Endothelial cell of umbilical vein (primary cell): ENCODE measurements around the gene CHST15. TPM values are rescaled to one million over a fixed set of nuclear protein-coding genes. Genes with fewer than 3 reads are reported as not detected.

Experiments
- BruUV-seq: library from RNA; stranded (reverse); fragments of 400-500 nt; replicated peaks from 2 replicates; lab custom pipeline; 2021; lab: Mats Ljungman, UMichigan
- CTCF ChIA-PET: fragments of 300-600, 350-600 bp; sonication (Branson Sonifier 250); formaldehyde crosslinking; loops from one replicate; lab custom pipeline; 2021; ENCODE audit warnings: antibody characterized with exemption, inconsistent platforms; lab: Charles Lee
- POLR2A ChIA-PET: fragments of 300-600, 350-600 bp; sonication (Branson Sonifier 250); formaldehyde crosslinking; loops from one replicate; lab custom pipeline; 2021; ENCODE audit warnings: antibody characterized with exemption, inconsistent platforms; lab: Charles Lee
- DNase-seq: peaks from one replicate; pipeline ENCODE4 v3.0.0-alpha.2; 2011; ENCODE audit warnings: low read depth, low spot score
- FAIRE-seq: peaks from 2 replicates; lab custom pipeline; 2011; peaks lifted over from hg19 to GRCh38; lab: Jason Lieb, UNC
- H2AFZ ChIP-seq: 2 replicates; pipeline ENCODE4 v1.6.0; 2012; ENCODE audit warnings: low read depth, low read length, control low read depth, inconsistent platforms
- H3K27ac ChIP-seq: 2 replicates; pipeline ENCODE4 v1.5.1; 2011; ENCODE audit warnings: low read depth, mild to moderate bottlenecking, control low read depth, low read length, moderate library complexity; ENCODE audit not compliant: insufficient read depth
- H3K27me3 ChIP-seq, 2 experiments: 2 replicates each; pipeline versions ENCODE4 v1.6.0 to v1.6.1; 2011; ENCODE audit warnings: low read length in 2 of 2, mixed read lengths in 1 of 2; ENCODE audit not compliant: control insufficient read depth in 2 of 2, insufficient read depth in 2 of 2
- H3K36me3 ChIP-seq, 2 experiments: 2 replicates in 1 of 2; 3 replicates in 1 of 2; pipeline ENCODE4 v1.5.1; 2011; ENCODE audit warnings: low read length in 2 of 2, mild to moderate bottlenecking in 1 of 2, moderate library complexity in 1 of 2; ENCODE audit not compliant: control insufficient read depth in 2 of 2, insufficient read depth in 2 of 2; ENCODE audit errors: extremely low read depth in 1 of 2
- H3K4me1 ChIP-seq: 3 replicates; pipeline ENCODE4 v1.5.1; 2011; ENCODE audit warnings: mild to moderate bottlenecking, low read length; ENCODE audit not compliant: control insufficient read depth, insufficient read depth; ENCODE audit errors: extremely low read depth
- H3K4me2 ChIP-seq: 2 replicates; pipeline ENCODE4 v1.6.1; 2011; ENCODE audit warnings: low read length, control low read depth, mixed read lengths; ENCODE audit not compliant: insufficient read depth
- H3K4me3 ChIP-seq, 3 experiments: fragments of 200-600 bp in 1 of 3; sonication (generic), shearing (Covaris generic) in 1 of 3; replicated peaks in 1 of 3; 2 replicates each; pipeline ENCODE4 v1.5.1; 2011 to 2016; ENCODE audit warnings: control low read depth in 3 of 3, low read length in 3 of 3, mild to moderate bottlenecking in 2 of 3, inconsistent platforms in 1 of 3, low read depth in 1 of 3, moderate library complexity in 1 of 3; ENCODE audit not compliant: insufficient read depth in 1 of 3
- H3K79me2 ChIP-seq: 2 replicates; pipeline ENCODE4 v1.6.0; 2012; ENCODE audit warnings: low read length, inconsistent platforms; ENCODE audit not compliant: control insufficient read depth, insufficient read depth
- H3K9ac ChIP-seq: replicated peaks from 2 replicates; pipeline ENCODE3; 2011; ENCODE audit warnings: low read length, control low read depth; ENCODE audit not compliant: insufficient read depth; ENCODE audit errors: extremely low read depth
- H3K9me1 ChIP-seq: replicated peaks from 3 replicates; pipeline ENCODE4 v1.6.0; 2011; ENCODE audit warnings: mild to moderate bottlenecking, low read length; ENCODE audit not compliant: control insufficient read depth, insufficient read depth; ENCODE audit errors: extremely low read depth
- H3K9me3 ChIP-seq: replicated peaks from 2 replicates; pipeline ENCODE4 v1.5.1; 2012; ENCODE audit warnings: low read length, inconsistent platforms; ENCODE audit not compliant: control insufficient read depth, insufficient read depth
- H4K20me1 ChIP-seq: replicated peaks from 2 replicates; pipeline ENCODE3; 2011; ENCODE audit warnings: mild to moderate bottlenecking, low read length; ENCODE audit not compliant: control insufficient read depth, insufficient read depth; ENCODE audit errors: extremely low read depth
- CTCF ChIP-seq, 2 donors: IDR thresholded peaks; 1 replicate in 1 of 2; 2 replicates in 1 of 2; pipeline ENCODE4 v1.5.1; 2011; ENCODE audit warnings: low read length in 2 of 2, mild to moderate bottlenecking in 2 of 2, moderate library complexity in 2 of 2, control low read depth in 1 of 2, inconsistent platforms in 1 of 2, low read depth in 1 of 2; ENCODE audit not compliant: insufficient read depth in 1 of 2; ENCODE audit errors: extremely low read depth in 1 of 2
- EZH2 ChIP-seq: IDR thresholded peaks from 2 replicates; pipeline ENCODE4 v1.6.1; 2012; ENCODE audit warnings: borderline replicate concordance, low read depth, mild to moderate bottlenecking, moderate library complexity, low read length, inconsistent platforms; ENCODE audit not compliant: severe bottlenecking
- FOS ChIP-seq: IDR thresholded peaks from 2 replicates; pipeline ENCODE4 v1.6.1; 2011; ENCODE audit warnings: mild to moderate bottlenecking, low read length, moderate library complexity, borderline replicate concordance; ENCODE audit not compliant: insufficient read depth
- GATA2 ChIP-seq: IDR thresholded peaks from 2 replicates; pipeline ENCODE4 v1.7.0; 2011; ENCODE audit warnings: low read depth, mild to moderate bottlenecking, moderate library complexity, mixed read lengths, low read length; ENCODE audit not compliant: insufficient read length, insufficient read depth
- JUN ChIP-seq: IDR thresholded peaks from 2 replicates; pipeline ENCODE4 v1.6.1; 2011; ENCODE audit warnings: borderline replicate concordance, low read depth; ENCODE audit not compliant: insufficient read length, insufficient read depth
- MAX ChIP-seq: IDR thresholded peaks from 2 replicates; pipeline ENCODE4 v1.6.1; 2011; ENCODE audit not compliant: insufficient read depth, insufficient read length
- MYC ChIP-seq: IDR thresholded peaks from one replicate; pipeline ENCODE4 v1.6.1; 2011; ENCODE audit warnings: mild to moderate bottlenecking, low read depth, low read length
- POLR2A ChIP-seq: IDR thresholded peaks from 2 replicates; pipeline ENCODE4 v1.6.1; 2012; ENCODE audit warnings: low read depth, mild to moderate bottlenecking, control low read depth, low read length
- POLR2AphosphoS5 ChIP-seq: IDR thresholded peaks from 2 replicates; pipeline ENCODE4 v1.6.1; 2012; ENCODE audit warnings: low read depth, mild to moderate bottlenecking, control low read depth, low read length, moderate library complexity; ENCODE audit not compliant: insufficient read depth
- dilution Hi-C: fragments of 300-500 bp; cut with MboI; formaldehyde crosslinking; loops from one replicate; pipeline ENCODE4 v1.15.0; 2019; ENCODE audit warnings: low sequenced_read_pairs; ENCODE audit not compliant: extremely low pct_ligation_motif_present
- intact Hi-C: fragments of 100-400 bp; cut with micrococcal nuclease; formaldehyde crosslinking; loops from one replicate; pipeline ENCODE4 v1.10.0; 2022
- polyA plus RNA-seq, 4 experiments: library from polyadenylated mRNA; depleted of rRNA in 3 of 4; stranded (reverse) in 3 of 4; unstranded in 1 of 4; fragments of >200 nt; gene quantifications; 2 replicates each; pipeline versions ENCODE4 v1.2.1 to v1.2.3, GENCODE V29; 2011 to 2012; ENCODE audit warnings: missing spikeins in 1 of 4
- total RNA-seq: library from RNA; stranded (reverse); gene quantifications from 2 replicates; pipeline ENCODE4 v1.2.3, GENCODE V29; 2021

CHST15 gene
- total and polyA plus RNA-seq, 2 donors (not counting 3 experiments of a cell fraction or from before 2014, with no cell fraction given): 23.1 to 29.2 TPM

GRCh38 chr10:124072106-124072505 is 21.3 kb downstream of the CHST15 start:
- ChIA-PET CTCF (no interaction called here), POLR2A (interaction anchor here (1.0 kb wide), 1 partner anchor 27 kb away, joined by 3 read pairs; no protein-coding TSS in a partner anchor)
- H3K9me1 ChIP-seq: no peaks in the 10 kb centered on the region
- no peak overlapping the region for H3K27ac ChIP-seq
- H2AFZ ChIP-seq: no peak overlapping the region
- H4K20me1 ChIP-seq: no peaks in the 10 kb centered on the region
- no TSS peak for BruUV-seq
- dilution Hi-C loops (no loop called here), intact Hi-C loops (no loop called here)
- no peak overlapping the region for H3K4me2 ChIP-seq
- H3K79me2 ChIP-seq: no peaks in the 10 kb centered on the region
- H3K4me3 ChIP-seq: no peak overlapping the region
- DNase-seq: no peak
- peaks cover 0 to 4% of the 10 kb centered on the region in 2 experiments for H3K36me3 ChIP-seq
- no peak overlapping the region for H3K9ac ChIP-seq
- no peaks in the 10 kb centered on the region for H3K4me1 ChIP-seq
- H3K27me3 ChIP-seq: no peaks in the 10 kb centered on the region
- TF ChIP-seq MYC (no peak), POLR2AphosphoS5 (no peak), POLR2A (no peak), FOS (no peak), CTCF (IDR thresholded peaks at IDR 0.05; ENCODE audit: extremely low read depth in 1 of 2, insufficient read depth in 1 of 2, low read depth in 1 of 2, low read length in 2 of 2) (no peak), JUN (no peak), MAX (no peak), GATA2 (no peak), EZH2 (no peak)
- FAIRE-seq: no peak
- H3K9me3 ChIP-seq: no peaks in the 10 kb centered on the region
